Embryonic facial prominence (tissue), 1 donor: ENCODE measurements around the gene TMEM138.
"Not testable (repeated sequence)": the region's sequence is repeated elsewhere in the genome, so short reads cannot be mapped to it uniquely, and the experiment has no call there.

Experiments
- DNase-seq: peaks from one replicate; pipeline ENCODE4 v3.0.0-alpha.2; 2016; ENCODE audit errors: extremely low spot score

The TMEM138 gene

DNA sequence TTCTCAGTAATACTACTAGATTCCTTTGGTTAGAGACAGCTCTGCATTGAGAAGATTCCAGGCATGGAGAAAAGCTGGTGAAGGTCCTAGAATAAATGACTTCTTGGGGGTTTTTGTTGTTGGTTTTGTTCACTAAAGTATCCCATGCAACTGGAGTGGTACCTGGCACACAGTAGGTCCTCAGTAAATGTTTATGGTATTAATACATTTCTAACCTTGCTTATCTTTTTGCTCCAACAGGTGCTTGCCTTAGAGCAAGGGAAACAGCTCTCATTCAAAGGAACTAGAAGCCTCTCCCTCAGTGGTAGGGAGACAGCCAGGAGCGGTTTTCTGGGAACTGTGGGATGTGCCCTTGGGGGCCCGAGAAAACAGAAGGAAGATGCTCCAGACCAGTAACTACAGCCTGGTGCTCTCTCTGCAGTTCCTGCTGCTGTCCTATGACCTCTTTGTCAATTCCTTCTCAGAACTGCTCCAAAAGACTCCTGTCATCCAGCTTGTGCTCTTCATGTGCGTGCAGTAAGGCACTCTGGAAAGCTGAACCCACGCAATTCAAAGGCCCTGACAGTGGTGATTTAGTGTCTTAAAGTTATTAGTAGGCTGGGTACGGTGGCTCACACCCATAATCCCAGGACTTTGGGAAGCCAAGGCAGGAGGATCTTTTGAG, 2.0 kb downstream of the TMEM138 start:
- DNase-seq: no peak

- no peak for DNase-seq
Measured at GRCh38 chr11:61367406-61367805, 5.2 kb downstream of the TMEM138 start.

DNA sequence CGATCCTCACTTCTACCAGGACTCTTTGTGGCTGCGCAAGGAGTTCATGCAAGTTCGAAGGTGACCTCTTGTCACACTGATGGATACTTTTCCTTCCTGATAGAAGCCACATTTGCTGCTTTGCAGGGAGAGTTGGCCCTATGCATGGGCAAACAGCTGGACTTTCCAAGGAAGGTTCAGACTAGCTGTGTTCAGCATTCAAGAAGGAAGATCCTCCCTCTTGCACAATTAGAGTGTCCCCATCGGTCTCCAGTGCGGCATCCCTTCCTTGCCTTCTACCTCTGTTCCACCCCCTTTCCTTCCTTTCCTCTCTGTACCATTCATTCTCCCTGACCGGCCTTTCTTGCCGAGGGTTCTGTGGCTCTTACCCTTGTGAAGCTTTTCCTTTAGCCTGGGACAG, 6.5 kb downstream of the TMEM138 start:
- no peak for DNase-seq

GRCh38 chr11:61369372-61370348, 7.5 kb downstream of the TMEM138 start:
- DNase-seq: no peak

DNA sequence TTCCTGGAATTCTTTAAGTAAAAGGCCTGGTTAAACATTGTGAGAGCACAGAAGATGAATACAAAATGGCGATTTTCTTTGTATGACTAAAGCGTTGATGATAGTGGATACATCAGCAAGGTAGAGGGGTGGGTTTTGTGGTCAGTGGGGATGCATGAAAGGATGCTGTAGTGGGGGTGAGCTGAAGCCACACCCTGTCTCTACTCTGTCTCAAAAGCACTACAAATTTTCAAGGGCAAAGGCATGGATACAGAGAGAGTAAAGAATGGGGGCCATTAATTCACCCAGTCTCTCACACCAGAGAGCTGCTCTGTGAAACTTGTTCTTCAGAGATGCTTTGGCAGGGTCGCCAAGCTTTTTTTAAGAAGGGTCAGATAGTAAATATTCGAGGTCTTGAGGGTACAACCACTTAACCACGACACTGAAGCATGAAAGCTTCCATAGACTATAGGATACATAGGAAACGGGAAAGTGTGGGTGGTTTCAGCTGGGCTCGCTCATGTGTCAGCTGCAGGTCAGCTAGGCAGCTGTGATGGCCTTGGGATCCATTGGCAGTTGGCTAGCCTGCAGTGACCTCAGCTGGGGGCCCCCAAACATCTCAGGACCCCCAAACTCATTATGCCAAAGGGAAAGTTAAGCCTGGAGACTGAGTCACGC, 8.3 kb downstream of the TMEM138 start:
- no peak for DNase-seq

DNA sequence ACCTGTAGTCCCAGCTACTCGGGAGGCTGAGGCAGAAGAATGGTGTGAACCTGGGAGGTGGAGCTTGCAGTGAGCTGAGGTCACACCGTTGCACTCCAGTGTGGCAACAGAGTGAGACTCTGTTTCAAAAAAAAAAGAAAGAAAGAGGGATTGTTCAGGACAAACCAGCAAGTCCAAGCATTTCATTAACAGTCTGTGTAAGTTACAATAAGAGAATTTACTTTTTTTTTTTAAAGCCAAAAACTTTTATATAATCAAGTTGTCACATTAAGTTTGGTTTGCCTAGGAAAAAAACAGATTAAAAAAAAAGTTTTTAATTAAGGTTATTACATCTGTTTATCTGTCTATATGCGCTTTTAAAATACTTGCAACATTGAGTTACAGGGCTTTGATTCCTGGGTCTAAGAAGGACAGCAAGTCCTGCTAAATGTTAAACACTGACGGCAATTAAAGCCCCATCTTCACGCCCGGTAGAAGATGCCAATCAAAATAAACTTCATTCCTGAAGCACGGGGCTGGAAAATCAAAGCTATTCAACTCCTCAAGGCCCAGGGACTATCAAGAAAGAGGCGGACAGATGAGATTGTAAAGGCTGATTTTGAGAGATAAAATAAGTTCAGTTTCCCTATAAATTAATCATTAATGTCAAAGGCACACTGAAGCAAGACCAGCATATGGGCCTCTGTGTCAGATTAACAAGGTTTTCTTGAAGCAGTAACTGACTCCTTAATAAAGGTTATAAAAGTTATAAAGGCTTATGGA, 10.7 kb downstream of the TMEM138 start:
- no peak for DNase-seq

DNA sequence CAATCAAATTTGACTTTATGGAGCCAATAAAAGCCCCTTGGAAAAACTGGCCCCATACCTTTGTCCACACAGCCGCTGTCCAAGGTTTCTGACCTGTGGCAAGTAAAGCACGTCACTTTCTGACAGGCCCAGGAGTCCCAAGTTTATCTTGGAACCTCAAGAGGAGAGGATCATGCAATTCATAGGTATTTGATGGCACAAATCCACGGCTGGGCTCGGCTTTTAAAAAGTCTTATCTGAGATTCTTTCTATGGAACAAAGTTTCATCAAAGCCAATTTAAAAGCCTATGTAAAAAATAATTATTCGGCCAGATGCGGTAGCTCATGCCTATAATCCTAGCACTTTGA, 13.6 kb downstream of the TMEM138 start:
- no peak for DNase-seq

GRCh38 chr11:61377461-61378160, 15.4 kb downstream of the TMEM138 start:
- DNase-seq: no peak

DNA sequence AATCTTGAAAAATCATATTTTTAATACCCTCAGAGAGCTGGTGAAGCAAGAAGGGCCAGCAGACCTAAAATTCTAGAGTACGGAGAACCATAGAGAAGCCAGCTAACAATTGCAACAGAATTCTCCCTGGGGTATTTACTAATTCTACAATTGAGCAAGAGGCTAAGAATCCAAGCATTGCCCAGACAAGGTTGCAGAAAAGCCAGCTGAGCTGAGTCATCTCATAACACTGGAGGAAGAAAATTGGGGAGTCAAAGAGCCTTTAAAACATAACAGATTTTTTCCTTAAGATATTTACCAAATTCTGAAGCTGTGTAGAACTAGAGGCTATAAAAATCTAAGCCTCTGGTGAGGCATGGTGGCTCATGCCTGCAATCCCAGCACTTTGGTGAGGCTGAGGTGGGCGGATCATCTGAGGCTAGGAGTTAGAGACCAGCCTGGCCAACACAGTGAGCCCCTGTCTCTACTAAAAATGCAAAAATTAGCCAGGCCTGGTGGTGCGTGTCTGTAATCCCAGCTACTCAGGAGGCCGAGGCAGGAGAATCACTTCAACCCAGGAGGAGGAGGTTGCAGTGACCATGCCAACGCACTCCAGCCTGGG, 16.6 kb downstream of the TMEM138 start:
- no peak for DNase-seq

GRCh38 chr11:61380884-61381283, 18.7 kb downstream of the TMEM138 start:
- no peak for DNase-seq

DNA sequence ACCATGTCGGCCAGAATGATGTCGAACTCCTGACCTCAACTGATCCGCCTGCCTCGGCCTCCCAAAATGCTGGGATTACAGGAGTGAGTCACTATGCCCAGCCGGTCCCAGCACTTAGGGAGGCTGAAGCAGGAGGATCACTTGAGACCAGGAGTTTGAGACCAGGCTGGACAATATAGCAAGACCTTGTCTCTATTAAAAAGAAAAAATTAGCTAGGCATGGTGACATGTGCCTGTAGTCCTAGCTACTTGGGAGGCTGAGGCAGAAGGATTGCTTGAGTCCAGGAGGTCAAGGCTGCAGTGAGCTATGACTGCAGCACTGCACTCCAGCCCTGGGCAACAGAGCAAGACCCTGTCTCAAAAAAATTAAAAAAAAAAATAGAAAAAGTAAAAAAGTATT, 21.7 kb downstream of the TMEM138 start:
- not testable (repeated sequence) for DNase-seq

DNA sequence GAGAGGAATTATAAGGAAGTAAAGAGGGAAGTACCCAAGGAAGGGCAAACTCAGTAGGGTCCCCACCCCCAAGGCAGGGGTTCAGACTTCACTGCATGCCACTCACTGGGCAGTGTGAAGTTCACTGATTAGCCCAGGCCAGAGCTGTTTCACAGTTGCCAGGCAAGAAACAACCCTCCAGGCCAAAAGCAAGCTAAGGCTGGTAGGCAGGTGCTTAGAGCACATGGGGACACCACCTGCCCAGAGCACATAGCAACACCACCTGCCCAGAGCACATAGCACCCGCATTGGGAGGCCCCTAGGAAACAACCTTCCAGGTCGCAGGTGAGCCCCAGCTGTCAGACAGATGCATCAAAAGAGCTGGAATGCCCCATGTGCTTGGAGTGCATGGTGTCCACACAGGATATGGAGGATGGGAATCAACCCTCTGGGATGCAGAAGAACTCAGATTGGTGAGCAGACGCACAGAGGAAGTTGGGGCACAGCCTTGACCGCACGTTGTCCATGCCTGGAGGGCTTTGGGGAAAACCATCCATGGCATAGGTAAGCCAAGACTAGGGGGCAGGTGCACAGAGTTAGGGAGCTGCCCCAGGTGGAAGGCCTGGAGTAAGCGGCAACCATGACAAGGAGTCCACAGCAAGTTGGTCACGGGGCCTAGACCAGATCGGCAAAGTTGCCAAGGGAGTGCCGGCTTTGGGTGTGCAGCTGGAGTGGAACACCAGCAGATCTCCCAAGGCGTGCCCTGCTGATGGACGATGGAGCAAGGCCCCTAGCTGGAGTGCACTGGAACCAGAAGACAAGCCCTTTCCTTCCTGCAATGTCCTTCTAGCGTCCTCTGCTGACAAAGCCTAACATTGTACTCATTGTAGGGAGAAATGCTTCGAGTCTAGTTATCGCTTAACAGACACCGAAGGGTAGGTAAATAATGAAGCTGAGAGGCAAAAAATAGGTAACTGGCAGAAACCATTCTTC, 22.4 kb downstream of the TMEM138 start:
- no peak for DNase-seq

DNA sequence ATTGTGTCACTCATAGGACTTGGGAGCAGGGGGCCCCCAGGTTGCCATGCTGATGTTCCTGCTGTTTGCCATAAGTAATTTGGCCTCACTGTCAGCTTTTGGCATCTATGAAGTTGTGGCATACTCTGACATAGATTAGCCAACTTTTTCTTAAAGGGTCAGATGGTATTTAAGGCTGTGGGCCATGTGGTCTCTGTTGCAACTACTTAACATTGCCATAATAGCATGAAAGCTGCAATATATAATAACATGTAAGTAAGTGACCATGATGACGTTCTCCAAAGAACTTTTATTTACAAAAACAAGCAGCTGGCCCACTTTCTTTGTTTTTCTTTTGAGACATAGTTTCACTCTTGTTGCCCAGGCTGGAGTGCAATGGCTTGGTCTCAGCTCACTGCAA, 28.0 kb downstream of the TMEM138 start:
- no peak for DNase-seq

DNA sequence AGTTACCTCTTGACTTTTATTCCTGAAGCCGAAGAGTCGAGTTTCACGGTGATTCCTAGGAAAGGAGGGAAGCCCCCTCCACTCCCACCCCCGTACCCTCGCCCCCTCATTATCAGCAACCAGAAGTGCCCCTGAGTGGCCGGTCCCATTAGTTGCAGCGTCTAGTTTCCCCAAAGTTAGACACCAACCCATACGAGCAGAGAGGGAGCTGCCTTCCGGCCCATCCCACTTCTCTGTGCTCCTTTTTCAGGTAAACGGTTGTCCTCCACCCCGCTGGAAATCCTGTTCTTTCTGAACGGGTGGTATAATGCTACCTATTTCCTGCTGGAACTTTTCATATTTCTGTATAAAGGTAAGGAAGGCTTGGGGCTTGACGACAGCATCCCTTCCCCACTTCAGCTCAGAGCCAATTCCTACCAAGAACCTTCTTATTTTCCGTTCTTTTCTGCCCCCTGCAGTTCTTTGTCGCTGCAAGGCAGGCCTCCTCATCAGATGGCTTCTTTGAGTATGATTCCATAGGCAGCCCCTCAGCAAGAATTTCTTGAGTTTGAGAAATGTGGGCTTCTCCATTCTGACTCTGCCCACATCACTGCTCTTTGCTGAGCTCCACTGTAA, 30.9 kb downstream of the TMEM138 start:
- DNase-seq: no peak

DNA sequence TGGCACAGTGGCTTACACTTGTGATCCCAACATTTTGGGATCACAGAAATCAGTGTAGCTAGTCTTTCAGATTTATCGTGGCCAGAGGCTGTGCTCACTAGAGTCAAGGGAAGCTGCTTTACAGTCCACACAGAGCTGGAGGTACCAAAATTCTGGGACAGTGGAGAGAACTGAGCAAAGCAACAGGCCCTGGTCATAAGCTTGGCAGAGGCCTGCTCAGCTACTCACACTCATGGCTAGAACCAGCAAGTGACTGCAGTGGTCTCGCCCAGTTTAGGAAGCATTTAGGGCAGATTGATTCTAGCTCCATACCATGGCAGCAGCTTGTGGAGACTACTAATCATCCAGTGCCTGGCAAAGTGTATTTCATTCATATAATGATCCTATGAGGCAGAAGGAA, 39.0 kb downstream of the TMEM138 start:
- DNase-seq: no peak

DNA sequence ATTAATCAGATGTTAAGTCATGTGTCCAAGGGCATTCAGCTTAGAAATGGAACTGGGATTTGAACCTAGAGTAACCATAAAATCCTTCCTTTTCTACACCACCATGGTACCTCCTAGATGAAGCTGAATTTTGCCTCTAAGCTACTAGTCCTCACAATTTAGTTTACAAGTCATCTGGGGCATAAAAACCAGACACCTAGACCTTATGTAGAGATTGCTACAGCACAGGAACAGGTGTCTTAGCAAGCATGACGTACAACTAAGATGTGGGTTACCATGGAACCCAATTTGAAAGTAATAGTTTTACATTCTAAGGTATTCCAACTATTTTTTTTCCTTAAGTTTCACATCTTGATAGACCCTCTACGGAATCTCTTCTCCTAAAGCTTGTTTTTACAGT, 39.4 kb downstream of the TMEM138 start:
- DNase-seq: no peak

DNA sequence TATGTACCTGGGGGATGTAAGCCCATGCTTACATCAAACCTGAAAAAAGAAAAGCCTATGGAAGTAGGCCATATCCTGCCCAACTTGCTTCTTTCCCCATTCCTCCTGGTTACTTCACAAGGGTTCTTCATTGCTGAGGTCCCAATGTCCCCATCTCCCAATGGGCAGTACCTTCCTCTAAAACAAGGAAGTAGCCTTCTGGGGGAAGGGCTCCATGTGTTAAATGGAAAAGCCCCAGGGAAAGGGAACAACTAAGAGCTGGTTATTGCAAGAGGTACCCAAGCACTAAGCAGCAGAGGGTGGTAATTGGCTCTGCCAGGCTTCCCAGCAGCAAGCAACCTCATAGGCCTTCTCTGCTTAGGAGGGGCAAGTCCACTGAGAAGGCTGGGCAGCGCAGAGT, 41.5 kb downstream of the TMEM138 start:
- no peak for DNase-seq

GRCh38 chr11:61404103-61404502, 41.9 kb downstream of the TMEM138 start:
- DNase-seq: no peak

- DNase-seq: no peak
Measured at GRCh38 chr11:61404641-61405040, 42.5 kb downstream of the TMEM138 start.
